ENCODE results near the gene REPS2. TPM values are rescaled to one million over a fixed set of nuclear protein-coding genes. Genes with fewer than 3 reads are reported as not detected.

REPS2 gene
- total RNA-seq, 4 donors from 2014 or later: 3.6 to 8.7 (median 5.6) TPM

DNA sequence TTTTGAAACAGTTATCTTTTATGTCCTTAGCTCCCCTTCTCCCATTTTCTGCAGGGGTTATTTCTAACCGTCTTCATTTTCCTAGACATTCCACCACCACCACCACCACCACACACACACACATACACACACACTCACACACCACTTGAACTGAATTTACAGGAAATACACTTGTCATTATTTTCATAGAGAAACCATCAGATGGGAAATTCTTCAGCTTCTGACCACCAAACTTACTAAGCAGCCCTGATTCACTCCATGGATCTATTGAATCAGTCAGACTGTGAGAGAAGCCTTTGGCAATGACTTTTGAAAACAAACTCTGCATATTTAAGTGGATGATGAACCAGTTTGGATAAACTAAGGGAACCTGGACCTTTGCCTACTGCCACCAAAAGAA, 218.5 kb downstream of the REPS2 start:
- no peaks in the 10 kb centered on the region for H3K27me3 ChIP-seq
- no peak for DNase-seq
- peaks cover 0 to 3% (median 0%) of the 10 kb centered on the region in 4 donors for H3K9me3 ChIP-seq
- H3K36me3 ChIP-seq: no peaks in the 10 kb centered on the region
- no peaks in the 10 kb centered on the region for H3K4me1 ChIP-seq
- TF ChIP-seq, protein P1, sequence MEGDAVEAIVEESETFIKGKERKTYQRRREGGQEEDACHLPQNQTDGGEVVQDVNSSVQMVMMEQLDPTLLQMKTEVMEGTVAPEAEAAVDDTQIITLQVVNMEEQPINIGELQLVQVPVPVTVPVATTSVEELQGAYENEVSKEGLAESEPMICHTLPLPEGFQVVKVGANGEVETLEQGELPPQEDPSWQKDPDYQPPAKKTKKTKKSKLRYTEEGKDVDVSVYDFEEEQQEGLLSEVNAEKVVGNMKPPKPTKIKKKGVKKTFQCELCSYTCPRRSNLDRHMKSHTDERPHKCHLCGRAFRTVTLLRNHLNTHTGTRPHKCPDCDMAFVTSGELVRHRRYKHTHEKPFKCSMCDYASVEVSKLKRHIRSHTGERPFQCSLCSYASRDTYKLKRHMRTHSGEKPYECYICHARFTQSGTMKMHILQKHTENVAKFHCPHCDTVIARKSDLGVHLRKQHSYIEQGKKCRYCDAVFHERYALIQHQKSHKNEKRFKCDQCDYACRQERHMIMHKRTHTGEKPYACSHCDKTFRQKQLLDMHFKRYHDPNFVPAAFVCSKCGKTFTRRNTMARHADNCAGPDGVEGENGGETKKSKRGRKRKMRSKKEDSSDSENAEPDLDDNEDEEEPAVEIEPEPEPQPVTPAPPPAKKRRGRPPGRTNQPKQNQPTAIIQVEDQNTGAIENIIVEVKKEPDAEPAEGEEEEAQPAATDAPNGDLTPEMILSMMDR (IDR thresholded peaks at IDR 0.05): no peak
- no peak for TF ChIP-seq POLR2A (IDR thresholded peaks at IDR 0.05)
- H3K27ac ChIP-seq: no peak overlapping the region
- H3K4me3 ChIP-seq: no peak overlapping the region

DNA sequence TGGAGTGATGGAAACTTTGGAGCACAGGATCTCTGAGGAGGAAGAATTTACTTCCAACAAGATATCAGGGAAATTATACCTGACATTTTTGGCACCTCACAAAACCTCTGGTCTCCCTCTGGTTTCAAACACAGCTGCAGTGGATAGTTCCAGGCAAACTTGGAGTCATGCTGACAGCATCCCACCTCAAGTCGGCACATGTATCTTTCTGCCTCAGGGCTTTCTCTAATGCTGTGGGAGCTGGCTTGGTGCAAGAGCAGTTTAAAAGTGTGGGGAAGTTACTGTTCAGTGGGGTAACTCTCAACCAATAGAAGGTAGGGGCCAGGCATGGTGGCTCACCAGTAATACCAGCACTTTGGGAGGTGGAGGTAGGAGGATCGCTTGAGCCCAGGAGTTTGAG, 221.5 kb downstream of the REPS2 start:
- no peaks in the 10 kb centered on the region for H3K36me3 ChIP-seq
- H3K9me3 ChIP-seq: no peaks in the 10 kb centered on the region
- no peaks in the 10 kb centered on the region for H3K27me3 ChIP-seq
- no peak overlapping the region for H3K27ac ChIP-seq
- DNase-seq: no peak
- TF ChIP-seq, protein P1 (IDR thresholded peaks at IDR 0.05): no peak
- no peak for TF ChIP-seq POLR2A (IDR thresholded peaks at IDR 0.05)
- H3K4me3 ChIP-seq: no peak overlapping the region
- no peaks in the 10 kb centered on the region for H3K4me1 ChIP-seq

DNA sequence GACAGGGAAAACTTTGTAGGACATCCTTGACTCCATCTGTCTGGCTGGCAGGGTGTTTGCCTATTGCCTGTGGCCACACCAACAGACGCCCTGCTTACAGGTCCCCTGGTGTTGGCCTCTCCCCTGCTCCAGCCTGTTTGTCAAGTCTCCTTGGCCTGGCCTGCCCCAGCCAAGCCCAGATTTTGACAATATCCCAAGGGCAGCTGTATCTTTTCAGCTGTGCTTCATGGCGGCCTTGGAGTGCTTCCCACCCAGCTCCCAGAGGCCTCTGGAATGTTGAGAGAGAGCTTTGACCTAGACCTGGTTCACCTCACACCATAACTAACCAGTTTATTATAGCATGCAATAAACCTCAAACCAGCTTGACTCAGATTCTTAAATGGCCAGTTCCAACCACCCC, 224.5 kb downstream of the REPS2 start:
- no peak overlapping the region for H3K27ac ChIP-seq
- H3K4me1 ChIP-seq: no peaks in the 10 kb centered on the region
- H3K36me3 ChIP-seq: no peaks in the 10 kb centered on the region
- no peak overlapping the region for H3K4me3 ChIP-seq
- TF ChIP-seq, protein P1 (IDR thresholded peaks at IDR 0.05): no peak
- TF ChIP-seq POLR2A (IDR thresholded peaks at IDR 0.05): no peak
- no peaks in the 10 kb centered on the region for H3K9me3 ChIP-seq
- no peak for DNase-seq
- no peaks in the 10 kb centered on the region for H3K27me3 ChIP-seq

DNA sequence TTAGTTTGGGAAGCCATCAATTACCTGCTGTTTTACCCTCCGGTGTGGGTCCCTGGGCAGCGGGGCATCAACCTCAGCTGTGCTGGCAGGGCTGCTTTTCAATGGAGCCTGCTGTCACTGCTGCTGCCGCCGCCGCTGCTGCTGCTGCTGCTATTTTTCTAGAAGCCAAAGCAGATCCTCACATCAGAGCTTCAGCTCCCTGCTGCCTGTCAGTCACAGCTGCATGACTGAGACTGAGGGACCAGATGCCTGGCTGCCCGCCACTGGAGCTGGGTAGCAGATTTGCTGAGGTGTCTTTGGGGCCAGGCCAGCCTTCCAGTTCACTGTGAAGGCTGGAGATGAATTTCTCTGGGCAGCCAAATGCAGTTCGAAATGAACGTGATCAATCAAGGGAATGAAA, 228.2 kb downstream of the REPS2 start:
- TF ChIP-seq POLR2A (IDR thresholded peaks at IDR 0.05): no peak
- TF ChIP-seq, protein P1 (IDR thresholded peaks at IDR 0.05): no peak
- no peaks in the 10 kb centered on the region for H3K27me3 ChIP-seq
- DNase-seq: no peak
- H3K27ac ChIP-seq: no peak overlapping the region
- H3K4me1 ChIP-seq: no peaks in the 10 kb centered on the region
- no peak overlapping the region for H3K4me3 ChIP-seq
- no peaks in the 10 kb centered on the region for H3K9me3 ChIP-seq
- no peaks in the 10 kb centered on the region for H3K36me3 ChIP-seq

DNA sequence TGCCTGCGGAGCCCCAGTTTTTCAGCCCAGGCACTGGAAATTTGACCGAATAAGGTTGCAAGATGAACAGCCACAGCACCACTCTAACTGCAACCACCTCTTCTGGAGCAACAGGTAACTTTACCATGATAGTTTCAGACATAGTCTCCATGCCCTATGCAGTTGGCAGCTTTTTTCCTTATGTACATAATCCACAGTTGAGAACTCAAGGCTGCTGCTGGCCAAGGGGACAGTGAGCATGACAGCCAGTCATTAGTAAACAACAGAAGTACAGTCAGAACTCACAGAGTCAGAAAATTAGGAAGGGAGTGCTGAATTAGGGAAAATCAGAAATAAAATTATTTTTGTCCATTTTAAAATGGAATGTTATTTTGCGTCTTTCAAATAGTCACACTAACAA, 235.9 kb downstream of the REPS2 start:
- H3K27ac ChIP-seq: no peak overlapping the region
- H3K27me3 ChIP-seq: no peaks in the 10 kb centered on the region
- H3K9me3 ChIP-seq: no peaks in the 10 kb centered on the region
- no peak for TF ChIP-seq POLR2A (IDR thresholded peaks at IDR 0.05)
- TF ChIP-seq, protein P1 (IDR thresholded peaks at IDR 0.05): no peak
- H3K4me1 ChIP-seq: no peaks in the 10 kb centered on the region
- no peak overlapping the region for H3K4me3 ChIP-seq
- no peak for DNase-seq
- H3K36me3 ChIP-seq: no peaks in the 10 kb centered on the region

DNA sequence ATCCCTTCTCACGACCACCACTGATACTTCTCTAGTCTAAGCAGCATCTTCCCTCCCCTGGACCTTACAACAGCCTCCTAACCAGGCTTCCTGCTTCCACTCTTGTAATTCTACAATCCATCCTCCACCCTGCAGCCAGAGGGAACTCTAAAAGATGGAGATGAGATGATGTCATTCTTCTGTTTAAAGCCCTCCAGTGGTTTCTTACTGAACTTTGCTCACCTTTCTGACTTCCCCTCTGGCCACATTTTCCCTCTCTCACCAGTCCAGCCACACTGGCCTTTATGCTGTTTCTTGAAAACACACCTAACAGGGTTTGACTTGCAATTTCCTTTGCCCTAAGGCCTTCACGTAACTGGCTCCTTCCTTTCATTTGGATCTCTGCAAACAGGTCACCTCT, 237.1 kb downstream of the REPS2 start:
- TF ChIP-seq, protein P1 (IDR thresholded peaks at IDR 0.05): no peak
- TF ChIP-seq POLR2A (IDR thresholded peaks at IDR 0.05): no peak
- Histone ChIP-seq H3K4me1 (no peaks in the 10 kb centered on the region), H3K9me3 (no peaks in the 10 kb centered on the region), H3K4me3 (no peak overlapping the region), H3K27ac (no peak overlapping the region), H3K36me3 (no peaks in the 10 kb centered on the region), H3K27me3 (no peaks in the 10 kb centered on the region)
- DNase-seq: no peak
